Measurements from ENCODE around the gene TELO2. TPM values are rescaled to one million over a fixed set of nuclear protein-coding genes. Genes with fewer than 3 reads are reported as not detected.

Gene TELO2
- total and polyA plus RNA-seq, 9 donors = 14.5 to 40.4 (median 35.8) TPM

GRCh38 chr16:1506494-1507213 is 13.5 kb downstream of the TELO2 start:
- H3K36me3 ChIP-seq (ENCODE audit: control insufficient read depth, insufficient read depth, low read length) = peaks cover 72% of the 10 kb centered on the region
- H3K27ac ChIP-seq (ENCODE audit: low read length) = no peak overlapping the region
- peaks cover 26% of the 10 kb centered on the region for H3K4me1 ChIP-seq (ENCODE audit: control insufficient read depth, insufficient read depth, low read length)
- WGBS (ENCODE audit: insufficient coverage) = 89% methylated on average over 32 of the region's 37 CpGs
- H3K9me3 ChIP-seq (replicated peaks; ENCODE audit: control insufficient read depth, low read depth, low read length) = no peaks in the 10 kb centered on the region
- no peak overlapping the region for H3K4me3 ChIP-seq (ENCODE audit: low read length)
- no peaks in the 10 kb centered on the region for H3K27me3 ChIP-seq (ENCODE audit: control insufficient read depth, insufficient read depth, low read length)
- no peak for DNase-seq

GRCh38 chr16:1508494-1509187 is 15.5 kb downstream of the TELO2 start:
- Histone ChIP-seq H3K27me3 (ENCODE audit: control insufficient read depth, insufficient read depth, low read length) (no peaks in the 10 kb centered on the region), H3K27ac (ENCODE audit: low read length) (peak overlapping the region; percentile 74)
- 79% methylated on average over 16 of the region's 24 CpGs for WGBS (ENCODE audit: insufficient coverage)

GRCh38 chr16:1509307-1510221 is 16.4 kb downstream of the TELO2 start:
- peaks cover 54% of the 10 kb centered on the region for H3K36me3 ChIP-seq (ENCODE audit: control insufficient read depth, insufficient read depth, low read length)

More at GRCh38 chr16:1508494-1509187, 15.5 kb downstream of the TELO2 start:
- no peak for DNase-seq
- no peak overlapping the region for H3K4me3 ChIP-seq (ENCODE audit: low read length)
- no peaks in the 10 kb centered on the region for H3K9me3 ChIP-seq (replicated peaks; ENCODE audit: control insufficient read depth, low read depth, low read length)
- H3K4me1 ChIP-seq (ENCODE audit: control insufficient read depth, insufficient read depth, low read length) = peaks cover 26% of the 10 kb centered on the region
- peaks cover 52% of the 10 kb centered on the region for H3K36me3 ChIP-seq (ENCODE audit: control insufficient read depth, insufficient read depth, low read length)

DNA sequence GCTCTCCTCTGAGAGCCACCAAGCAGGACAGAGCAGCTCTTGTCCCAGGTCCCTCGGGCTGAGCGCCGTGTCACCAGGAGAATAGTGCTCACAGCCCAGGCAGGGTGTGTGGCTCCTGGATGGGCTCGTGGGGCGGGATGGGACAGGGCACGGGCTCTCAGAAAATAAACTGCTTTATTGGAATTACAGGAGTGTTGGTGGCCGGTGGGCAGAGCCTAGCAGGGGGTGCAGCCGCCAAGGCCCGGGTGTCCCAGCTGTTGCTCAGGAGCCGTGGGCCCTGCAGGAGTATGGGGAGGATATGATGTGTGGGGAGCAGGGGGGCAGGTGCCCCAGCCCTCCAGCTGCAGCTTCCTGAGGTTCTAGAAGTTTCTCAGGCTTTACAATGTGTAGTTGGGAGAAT is 17.1 kb downstream of the TELO2 start:
- H3K36me3 ChIP-seq (ENCODE audit: control insufficient read depth, insufficient read depth, low read length) = peaks cover 48% of the 10 kb centered on the region
- DNase-seq = no peak
- peaks cover 26% of the 10 kb centered on the region for H3K4me1 ChIP-seq (ENCODE audit: control insufficient read depth, insufficient read depth, low read length)
- H3K27ac ChIP-seq (ENCODE audit: low read length) = peak overlapping the region; percentile 86
- WGBS (ENCODE audit: insufficient coverage) = 76% methylated on average over 10 of the region's 10 CpGs
- no peak overlapping the region for H3K4me3 ChIP-seq (ENCODE audit: low read length)
- H3K27me3 ChIP-seq (ENCODE audit: control insufficient read depth, insufficient read depth, low read length) = no peaks in the 10 kb centered on the region
- peaks cover 10% of the 10 kb centered on the region for H3K9me3 ChIP-seq (replicated peaks; ENCODE audit: control insufficient read depth, low read depth, low read length)

More at GRCh38 chr16:1509307-1510221, 16.4 kb downstream of the TELO2 start:
- no peak overlapping the region for H3K4me3 ChIP-seq (ENCODE audit: low read length)
- peak overlapping the region; percentile 86 for H3K27ac ChIP-seq (ENCODE audit: low read length)
- H3K4me1 ChIP-seq (ENCODE audit: control insufficient read depth, insufficient read depth, low read length) = peaks cover 26% of the 10 kb centered on the region
- WGBS (ENCODE audit: insufficient coverage) = 76% methylated on average over 42 of the region's 44 CpGs
- no peaks in the 10 kb centered on the region for H3K27me3 ChIP-seq (ENCODE audit: control insufficient read depth, insufficient read depth, low read length)
- H3K9me3 ChIP-seq (replicated peaks; ENCODE audit: control insufficient read depth, low read depth, low read length) = peaks cover 4% of the 10 kb centered on the region
- DNase-seq = peak; percentile 68

- no peak overlapping the region for H3K27ac ChIP-seq (ENCODE audit: low read length)
- peaks cover 10% of the 10 kb centered on the region for H3K9me3 ChIP-seq (replicated peaks; ENCODE audit: control insufficient read depth, low read depth, low read length)
- WGBS (ENCODE audit: insufficient coverage) = 81% methylated on average over 25 of the region's 26 CpGs
These were observed 17.8 kb downstream of the TELO2 start for GRCh38 chr16:1510941-1511351.

DNA sequence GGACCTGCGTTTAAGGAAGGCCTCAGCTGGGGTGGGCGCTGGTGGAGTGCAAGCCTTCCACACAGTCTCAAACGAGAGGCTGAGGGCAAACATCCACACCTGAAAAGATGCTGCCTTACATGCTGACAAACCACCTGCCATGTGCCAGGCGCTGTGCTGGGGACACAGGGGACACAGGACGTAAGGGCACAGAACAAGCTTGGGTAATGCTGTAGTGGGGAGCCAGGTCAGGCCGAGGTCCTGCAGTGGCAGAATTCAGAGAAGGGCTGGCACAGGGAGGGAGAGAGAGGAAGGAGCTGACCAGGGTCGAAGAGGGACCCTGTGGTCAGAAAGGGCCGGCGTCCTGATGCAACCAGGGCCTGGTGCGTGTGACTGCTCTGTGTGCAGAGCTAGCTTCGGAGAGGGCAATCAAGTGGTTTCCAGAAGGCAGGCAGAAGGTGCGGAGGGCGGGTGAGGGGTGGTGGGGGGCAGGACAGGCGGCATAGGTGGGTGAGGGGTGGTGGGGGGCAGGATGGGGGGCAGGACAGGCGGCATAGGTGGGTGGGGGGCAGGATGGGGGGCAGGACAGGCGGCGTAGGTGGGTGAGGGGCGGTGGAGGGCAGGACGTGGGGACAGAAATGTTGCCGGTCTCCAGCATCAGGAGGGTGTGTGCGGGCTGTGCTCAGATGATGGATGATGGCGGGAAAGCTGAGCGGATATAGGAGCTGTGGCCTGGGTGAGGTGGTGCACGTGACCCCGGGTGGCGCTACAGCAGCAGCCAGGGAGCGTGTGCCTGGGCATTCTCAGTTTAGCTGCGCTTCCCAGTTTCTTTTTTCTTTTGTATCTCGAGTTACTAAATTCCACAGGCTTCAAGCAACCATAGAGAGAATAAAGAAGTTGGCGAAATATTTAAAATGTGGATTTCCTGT is 18.8 kb downstream of the TELO2 start:
- no peak for DNase-seq
- H3K27me3 ChIP-seq (ENCODE audit: control insufficient read depth, insufficient read depth, low read length) = no peaks in the 10 kb centered on the region
- WGBS (ENCODE audit: insufficient coverage) = 84% methylated on average over 11 of the region's 30 CpGs
- H3K27ac ChIP-seq (ENCODE audit: low read length) = no peak overlapping the region
- peaks cover 10% of the 10 kb centered on the region for H3K9me3 ChIP-seq (replicated peaks; ENCODE audit: control insufficient read depth, low read depth, low read length)
- H3K4me1 ChIP-seq (ENCODE audit: control insufficient read depth, insufficient read depth, low read length) = peaks cover 26% of the 10 kb centered on the region
- peaks cover 35% of the 10 kb centered on the region for H3K36me3 ChIP-seq (ENCODE audit: control insufficient read depth, insufficient read depth, low read length)
- no peak overlapping the region for H3K4me3 ChIP-seq (ENCODE audit: low read length)

More at GRCh38 chr16:1510941-1511351, 17.8 kb downstream of the TELO2 start:
- H3K27me3 ChIP-seq (ENCODE audit: control insufficient read depth, insufficient read depth, low read length) = no peaks in the 10 kb centered on the region
- H3K4me3 ChIP-seq (ENCODE audit: low read length) = no peak overlapping the region
- H3K4me1 ChIP-seq (ENCODE audit: control insufficient read depth, insufficient read depth, low read length) = peaks cover 26% of the 10 kb centered on the region
- peaks cover 44% of the 10 kb centered on the region for H3K36me3 ChIP-seq (ENCODE audit: control insufficient read depth, insufficient read depth, low read length)
- DNase-seq = no peak

DNA sequence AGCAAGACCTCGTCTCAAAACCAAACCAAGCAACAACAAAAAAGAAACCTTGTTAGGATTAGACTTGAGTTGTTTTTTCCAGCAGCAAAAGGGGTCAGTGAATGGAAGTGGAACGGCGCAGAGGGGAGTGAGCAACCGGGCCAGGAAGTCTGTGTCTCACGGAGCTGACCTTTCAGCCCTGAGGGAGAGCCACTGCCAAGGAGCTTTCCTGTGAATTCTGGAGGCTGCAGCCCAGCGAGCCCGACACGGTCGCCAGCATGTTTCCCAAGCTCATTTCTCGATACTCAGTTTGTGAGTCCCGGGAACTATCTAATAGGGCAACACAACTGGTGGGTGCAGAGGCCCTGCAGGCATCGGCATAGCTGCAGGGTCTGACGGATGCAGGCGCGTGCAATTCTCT is 19.6 kb downstream of the TELO2 start:
- no peak overlapping the region for H3K4me3 ChIP-seq (ENCODE audit: low read length)
- 77% methylated on average over 11 of the region's 15 CpGs for WGBS (ENCODE audit: insufficient coverage)
- DNase-seq = no peak

DNA sequence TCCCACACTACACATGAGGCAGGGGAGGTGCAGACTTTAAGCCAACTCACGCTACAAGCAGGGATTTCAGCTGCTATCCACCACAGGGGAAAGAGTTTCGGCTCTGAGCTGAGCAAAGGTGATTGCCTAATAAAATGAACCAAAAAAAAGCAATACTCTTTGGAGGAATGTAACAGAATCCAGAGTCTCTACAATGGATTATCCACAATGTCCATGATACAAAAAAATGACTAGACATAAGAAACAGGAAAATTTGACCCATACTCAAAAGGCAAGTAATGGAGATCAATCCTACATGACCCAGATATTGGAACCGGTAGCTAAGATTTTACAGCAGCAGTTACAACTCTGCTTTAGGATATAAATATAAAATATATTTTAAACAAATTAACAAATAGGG is 21.3 kb downstream of the TELO2 start:
- H3K27ac ChIP-seq (ENCODE audit: low read length) = no peak overlapping the region
- no peaks in the 10 kb centered on the region for H3K27me3 ChIP-seq (ENCODE audit: control insufficient read depth, insufficient read depth, low read length)
- peaks cover 10% of the 10 kb centered on the region for H3K9me3 ChIP-seq (replicated peaks; ENCODE audit: control insufficient read depth, low read depth, low read length)
- DNase-seq = no peak
- WGBS (ENCODE audit: insufficient coverage) = no CpG with 5 or more reads among the region's 3 CpGs
- peaks cover 38% of the 10 kb centered on the region for H3K36me3 ChIP-seq (ENCODE audit: control insufficient read depth, insufficient read depth, low read length)
- no peak overlapping the region for H3K4me3 ChIP-seq (ENCODE audit: low read length)
- peaks cover 14% of the 10 kb centered on the region for H3K4me1 ChIP-seq (ENCODE audit: control insufficient read depth, insufficient read depth, low read length)

More for the DNA sequence above, 19.6 kb downstream of the TELO2 start:
- H3K36me3 ChIP-seq (ENCODE audit: control insufficient read depth, insufficient read depth, low read length) = peaks cover 29% of the 10 kb centered on the region
- peaks cover 26% of the 10 kb centered on the region for H3K4me1 ChIP-seq (ENCODE audit: control insufficient read depth, insufficient read depth, low read length)
- peaks cover 10% of the 10 kb centered on the region for H3K9me3 ChIP-seq (replicated peaks; ENCODE audit: control insufficient read depth, low read depth, low read length)
- no peak overlapping the region for H3K27ac ChIP-seq (ENCODE audit: low read length)
- H3K27me3 ChIP-seq (ENCODE audit: control insufficient read depth, insufficient read depth, low read length) = no peaks in the 10 kb centered on the region

GRCh38 chr16:1518626-1519135 is 25.5 kb downstream of the TELO2 start:
- no peaks in the 10 kb centered on the region for H3K27me3 ChIP-seq (ENCODE audit: control insufficient read depth, insufficient read depth, low read length)
- H3K36me3 ChIP-seq (ENCODE audit: control insufficient read depth, insufficient read depth, low read length) = peaks cover 39% of the 10 kb centered on the region
- no peak for DNase-seq
- H3K9me3 ChIP-seq (replicated peaks; ENCODE audit: control insufficient read depth, low read depth, low read length) = peaks cover 10% of the 10 kb centered on the region
- 85% methylated on average over 15 of the region's 16 CpGs for WGBS (ENCODE audit: insufficient coverage)
- no peak overlapping the region for H3K27ac ChIP-seq (ENCODE audit: low read length)
- H3K4me1 ChIP-seq (ENCODE audit: control insufficient read depth, insufficient read depth, low read length) = no peaks in the 10 kb centered on the region
- H3K4me3 ChIP-seq (ENCODE audit: low read length) = no peak overlapping the region
